Esophagus (tissue), 2 donors: ENCODE results near the gene PLEKHA5. TPM values are rescaled to one million over a fixed set of nuclear protein-coding genes. Genes with fewer than 3 reads are reported as not detected.

ENCODE experiments used
- H3K27ac ChIP-seq, 2 donors: one replicate each; pipeline ENCODE4 v1.5.1; 2013; ENCODE audit warnings: low read depth in 2 of 2, mild to moderate bottlenecking in 2 of 2, inconsistent platforms in 1 of 2, low read length in 1 of 2, moderate library complexity in 1 of 2
- H3K27me3 ChIP-seq, 2 donors: one replicate each; pipeline ENCODE4 v1.6.1; 2013; ENCODE audit warnings: low read length in 2 of 2, control low read depth in 1 of 2, mild to moderate bottlenecking in 1 of 2; ENCODE audit not compliant: insufficient read depth in 2 of 2, control insufficient read depth in 1 of 2
- H3K36me3 ChIP-seq, 2 donors: one replicate each; pipeline ENCODE4 v1.6.1; 2013; ENCODE audit warnings: low read length in 1 of 2; ENCODE audit not compliant: control insufficient read depth in 2 of 2, insufficient read depth in 2 of 2
- H3K4me1 ChIP-seq, 2 donors: one replicate each; pipeline ENCODE4 v1.6.1; 2013; ENCODE audit warnings: low read length in 1 of 2; ENCODE audit not compliant: control insufficient read depth in 2 of 2, insufficient read depth in 2 of 2
- H3K4me3 ChIP-seq, 2 donors: one replicate each; pipeline ENCODE4 v1.5.1; 2013; ENCODE audit warnings: low read length in 2 of 2, mild to moderate bottlenecking in 2 of 2, low read depth in 1 of 2, moderate library complexity in 1 of 2
- H3K9me3 ChIP-seq, 2 donors: one replicate each; pipeline ENCODE4 v1.6.1; 2013; ENCODE audit warnings: mild to moderate bottlenecking in 2 of 2, low read depth in 1 of 2, low read length in 1 of 2, moderate library complexity in 1 of 2; ENCODE audit not compliant: control insufficient read depth in 2 of 2, insufficient read depth in 1 of 2
- WGBS, 2 donors: extraction: QIAGEN DNeasy Blood & Tissue Kit; methylation state at CpG; one replicate each; pipeline ENCODE4 v1.1.7; 2013; 5-methylcytosine and 5-hydroxymethylcytosine counted together
- polyA plus RNA-seq, 2 donors: library from polyadenylated mRNA; stranded (reverse); fragments of 200-250 nt; gene quantifications; one replicate each; pipeline ENCODE4 v1.2.3, GENCODE V29; 2013
- donor health status: healthy with polysubstance abuse.
- donor health status: Bipolar disorder and iron deficiency.

PLEKHA5 gene
- polyA plus RNA-seq, 2 donors: 17.6 to 27.8 TPM

DNA sequence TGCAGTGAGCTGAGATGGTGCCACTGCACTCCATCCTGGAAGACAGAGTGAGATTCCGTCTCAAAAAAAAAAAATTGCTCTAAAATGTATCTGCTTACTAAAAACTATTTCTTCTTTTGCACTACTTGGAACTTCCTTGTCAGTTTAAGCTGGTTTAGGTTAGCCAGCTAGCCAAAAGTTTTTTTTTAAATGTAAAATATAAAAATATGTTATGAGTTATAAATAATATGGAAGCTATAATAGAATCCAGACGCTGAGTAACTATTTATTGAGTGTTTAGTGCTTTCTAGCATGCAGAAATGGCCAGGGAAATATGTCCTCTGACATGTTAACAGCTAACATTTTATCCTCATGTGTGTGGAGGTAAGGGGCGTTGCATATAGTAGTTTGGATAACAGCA is 85.6 kb downstream of the PLEKHA5 start:
- no peaks in the 10 kb centered on the region for H3K9me3 ChIP-seq
- H3K36me3 ChIP-seq: no peaks in the 10 kb centered on the region
- H3K27ac ChIP-seq: no peak overlapping the region
- no peaks in the 10 kb centered on the region for H3K27me3 ChIP-seq
- no peaks in the 10 kb centered on the region for H3K4me1 ChIP-seq
- no peak overlapping the region for H3K4me3 ChIP-seq
- 80 to 84% methylated on average over 3 of the region's 3 CpGs for WGBS, 2 donors

DNA sequence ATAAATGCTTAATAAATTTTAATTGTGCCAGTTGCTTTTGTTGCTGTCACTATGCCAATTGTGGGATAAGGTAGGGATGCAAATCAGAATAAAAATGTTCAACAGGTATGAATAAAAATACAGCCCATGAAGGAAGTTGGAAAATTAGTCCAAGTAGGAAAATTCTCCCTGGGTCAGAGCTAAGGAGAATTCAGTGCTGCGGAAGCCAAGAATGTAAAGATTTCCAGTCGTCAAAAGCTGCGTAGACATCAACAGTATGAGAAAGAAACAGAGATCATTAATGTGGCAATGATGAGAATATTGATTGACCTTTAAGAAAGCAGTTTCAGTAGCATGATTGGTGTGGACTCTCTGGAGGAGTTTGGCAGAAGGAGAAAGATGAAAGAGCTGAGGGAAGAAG is 87.9 kb downstream of the PLEKHA5 start:
- 61 to 75% methylated on average over 3 of the region's 3 CpGs for WGBS, 2 donors
- Histone ChIP-seq H3K4me3 (no peak overlapping the region), H3K9me3 (no peaks in the 10 kb centered on the region), H3K36me3 (no peaks in the 10 kb centered on the region), H3K27me3 (no peaks in the 10 kb centered on the region), H3K27ac (no peak overlapping the region), H3K4me1 (no peaks in the 10 kb centered on the region)

DNA sequence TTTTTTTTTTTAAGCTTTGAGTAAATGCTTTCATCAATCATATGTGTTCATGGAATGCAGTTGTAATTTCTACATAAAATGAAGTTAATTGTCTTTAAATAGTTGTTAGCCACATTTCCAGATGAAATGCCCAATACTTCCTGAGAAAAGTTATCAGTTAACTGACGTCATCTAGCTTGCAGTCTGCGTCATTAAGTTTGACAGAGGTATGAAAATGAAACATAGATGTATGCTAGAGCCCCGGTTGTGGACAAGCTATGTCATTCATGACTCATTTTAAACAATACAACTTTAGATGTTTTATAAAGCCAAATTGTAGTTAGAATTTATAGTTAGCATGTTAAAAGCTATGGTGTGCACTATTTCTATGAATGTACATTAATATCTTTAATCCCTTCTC is 90.7 kb downstream of the PLEKHA5 start:
- 49 to 65% methylated on average over 3 of the region's 3 CpGs for WGBS, 2 donors
- H3K27me3 ChIP-seq: no peaks in the 10 kb centered on the region
- H3K27ac ChIP-seq: no peak overlapping the region
- no peaks in the 10 kb centered on the region for H3K36me3 ChIP-seq
- H3K9me3 ChIP-seq: no peaks in the 10 kb centered on the region
- H3K4me3 ChIP-seq: no peak overlapping the region
- H3K4me1 ChIP-seq: no peaks in the 10 kb centered on the region

DNA sequence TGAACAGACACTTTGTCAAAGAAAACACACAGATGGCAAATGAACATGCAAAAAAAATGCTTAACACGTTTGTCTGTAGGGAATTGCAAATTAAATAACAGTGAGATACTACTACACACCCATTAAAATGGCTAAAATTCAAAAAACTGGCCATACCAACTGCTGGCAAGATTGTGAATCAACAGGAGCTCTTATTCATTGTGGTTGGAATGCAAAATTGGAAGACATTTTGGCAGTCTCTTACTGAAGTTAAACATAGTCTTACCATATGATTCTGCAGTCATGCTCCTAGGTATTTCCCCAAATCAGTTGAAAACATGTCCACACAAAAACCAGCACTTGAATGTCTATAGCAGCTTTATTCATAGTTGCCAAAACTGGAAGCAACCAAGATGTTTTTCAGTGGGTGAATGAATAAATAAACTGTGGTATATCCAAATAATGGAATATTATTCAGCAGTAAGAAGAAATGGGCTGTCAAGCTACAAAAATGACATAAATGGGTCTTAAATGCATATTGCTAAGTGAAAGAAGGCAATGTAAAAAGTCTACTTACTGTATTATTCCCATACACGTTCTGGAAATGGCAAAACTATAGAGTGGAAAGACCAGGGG is 91.4 kb downstream of the PLEKHA5 start:
- WGBS, 2 donors: 61 to 71% methylated on average over 2 of the region's 2 CpGs
- no peak overlapping the region for H3K4me3 ChIP-seq
- H3K36me3 ChIP-seq: no peaks in the 10 kb centered on the region
- no peaks in the 10 kb centered on the region for H3K27me3 ChIP-seq
- no peaks in the 10 kb centered on the region for H3K4me1 ChIP-seq
- no peaks in the 10 kb centered on the region for H3K9me3 ChIP-seq
- H3K27ac ChIP-seq: no peak overlapping the region

DNA sequence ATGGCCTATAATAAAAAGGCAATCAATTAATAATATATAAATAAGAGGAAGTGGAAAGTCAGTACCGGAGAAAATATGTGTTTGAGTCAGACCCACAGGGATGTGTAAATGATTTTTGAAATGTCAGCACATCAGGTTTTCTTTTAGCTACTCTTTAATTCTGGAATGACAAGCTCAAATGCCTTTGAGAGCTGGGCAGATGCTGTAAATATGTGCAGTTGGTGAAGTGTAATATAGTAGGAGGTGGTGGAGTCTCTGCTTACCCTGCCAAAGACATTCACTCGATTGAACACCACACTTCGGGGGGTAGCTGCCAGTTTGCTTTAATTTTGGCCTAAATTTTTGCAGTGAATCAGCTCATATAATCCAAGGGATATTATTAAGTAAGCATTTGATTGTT is 93.0 kb downstream of the PLEKHA5 start:
- Histone ChIP-seq H3K4me1 (no peaks in the 10 kb centered on the region), H3K27me3 (no peaks in the 10 kb centered on the region), H3K9me3 (no peaks in the 10 kb centered on the region), H3K4me3 (no peak overlapping the region), H3K36me3 (no peaks in the 10 kb centered on the region), H3K27ac (no peak overlapping the region)
- WGBS, 2 donors: 72 to 75% methylated on average over 3 of the region's 3 CpGs

DNA sequence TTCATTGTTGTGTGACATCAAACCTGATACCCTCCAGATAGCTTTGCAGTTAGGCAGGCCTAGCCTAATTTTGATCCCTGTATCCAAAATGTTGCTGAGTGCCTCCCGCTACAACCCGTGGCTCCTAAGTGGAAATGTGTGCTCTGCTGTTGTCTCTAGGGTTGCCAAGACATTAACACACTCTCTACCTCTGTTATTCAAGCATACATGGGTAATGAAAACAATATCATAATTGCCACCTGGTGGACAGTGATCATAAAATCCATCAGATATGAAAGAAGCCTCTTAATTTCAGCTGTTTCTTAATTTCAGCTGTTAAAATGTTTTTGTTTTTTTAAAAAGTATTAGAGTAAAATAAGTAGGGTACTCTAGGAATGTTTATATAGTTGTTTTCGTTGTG is 93.5 kb downstream of the PLEKHA5 start:
- peak overlapping the region in 1 of 2 donors; percentile 22 for H3K27ac ChIP-seq
- H3K4me3 ChIP-seq: no peak overlapping the region
- no peaks in the 10 kb centered on the region for H3K36me3 ChIP-seq
- H3K9me3 ChIP-seq: no peaks in the 10 kb centered on the region
- H3K27me3 ChIP-seq: no peaks in the 10 kb centered on the region
- 74 to 77% methylated on average over 3 of the region's 3 CpGs for WGBS, 2 donors
- no peaks in the 10 kb centered on the region for H3K4me1 ChIP-seq

DNA sequence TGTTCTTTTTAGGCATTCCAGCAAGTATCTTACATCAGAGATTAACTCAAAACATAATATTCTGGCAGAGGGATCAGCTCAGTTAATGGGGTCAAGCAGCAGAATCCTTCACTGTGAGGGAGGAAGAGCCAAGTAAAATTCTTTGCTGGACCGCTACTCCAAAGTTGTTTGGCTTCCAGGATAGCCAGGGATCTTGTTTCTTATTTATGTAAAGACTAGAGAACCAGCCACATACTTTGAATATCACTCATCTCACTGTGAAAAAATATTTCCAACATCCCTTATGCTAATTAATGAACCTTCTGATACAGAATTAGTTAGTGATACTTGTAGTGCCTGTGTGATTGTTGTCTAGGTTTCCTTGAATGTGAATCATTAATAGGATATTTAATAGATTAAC is 94.2 kb downstream of the PLEKHA5 start:
- whole genome bisulfite sequencing, 2 donors: 55 to 56% methylated on average over 1 of the region's 1 CpG
- Histone ChIP-seq H3K27ac (no peak overlapping the region), H3K4me3 (no peak overlapping the region)

DNA sequence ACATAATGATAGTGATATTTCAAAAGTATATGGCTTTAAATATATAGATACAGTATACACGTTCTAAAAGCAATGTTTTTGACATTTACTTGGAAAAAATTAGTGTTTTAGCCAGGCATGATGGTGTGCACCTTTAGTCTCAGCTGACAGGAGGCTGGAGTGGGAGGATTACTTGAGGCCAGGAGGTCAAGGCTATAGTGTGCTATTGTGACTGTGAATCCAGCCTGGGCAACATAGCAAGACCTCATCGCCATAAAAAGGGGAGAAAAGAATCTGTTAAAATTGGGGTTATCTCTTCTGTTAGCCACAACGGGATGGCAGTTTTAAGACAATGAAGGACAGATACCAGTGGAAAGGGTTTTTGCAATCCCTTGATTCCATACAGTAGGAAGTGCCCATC is 95.2 kb downstream of the PLEKHA5 start:
- no peak overlapping the region for H3K27ac ChIP-seq
- WGBS, 2 donors: 92 to 94% methylated on average over 3 of the region's 3 CpGs
- no peaks in the 10 kb centered on the region for H3K27me3 ChIP-seq
- H3K9me3 ChIP-seq: no peaks in the 10 kb centered on the region
- H3K36me3 ChIP-seq: no peaks in the 10 kb centered on the region
- H3K4me3 ChIP-seq: no peak overlapping the region
- H3K4me1 ChIP-seq: no peaks in the 10 kb centered on the region

More for the DNA sequence above, 94.2 kb downstream of the PLEKHA5 start:
- no peaks in the 10 kb centered on the region for H3K27me3 ChIP-seq
- H3K4me1 ChIP-seq: no peaks in the 10 kb centered on the region
- no peaks in the 10 kb centered on the region for H3K9me3 ChIP-seq
- no peaks in the 10 kb centered on the region for H3K36me3 ChIP-seq

DNA sequence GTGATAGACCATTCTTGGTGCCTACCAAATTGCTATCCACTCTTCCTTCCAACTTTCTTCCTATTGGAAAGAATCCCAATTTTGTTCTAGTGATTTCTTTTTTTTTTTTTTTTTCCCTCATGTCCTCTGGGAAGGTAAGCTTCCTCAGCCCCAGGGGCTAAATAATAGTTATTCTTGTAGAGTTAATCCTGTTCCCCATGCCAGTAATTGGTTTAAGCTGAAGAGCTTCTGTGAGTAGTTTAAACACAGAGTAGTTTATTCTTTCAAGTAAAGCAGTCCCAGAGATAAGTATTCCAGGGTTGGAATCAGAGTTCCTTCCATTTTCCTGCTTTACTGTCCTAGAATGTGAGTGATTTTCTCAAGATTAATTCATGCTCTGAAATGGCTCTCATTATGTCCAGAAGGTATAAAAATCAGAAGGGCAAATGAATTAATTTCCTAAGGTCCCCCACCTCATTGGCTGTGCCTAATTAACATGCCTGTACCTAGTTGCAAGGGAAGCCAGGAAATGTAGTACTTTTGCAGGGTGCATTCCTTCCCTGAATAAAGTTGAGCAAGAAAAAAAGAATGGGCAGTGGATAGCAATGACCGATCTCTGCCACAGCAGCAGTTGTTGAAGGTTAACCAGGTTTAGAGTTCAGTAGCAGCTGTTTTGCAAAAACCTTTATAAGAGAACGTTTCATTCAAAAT is 97.8 kb downstream of the PLEKHA5 start:
- Histone ChIP-seq H3K4me3 (no peak overlapping the region), H3K27me3 (no peaks in the 10 kb centered on the region), H3K27ac (no peak overlapping the region), H3K4me1 (no peaks in the 10 kb centered on the region), H3K9me3 (peaks cover 0 to 6% of the 10 kb centered on the region in 2 donors), H3K36me3 (no peaks in the 10 kb centered on the region)
- WGBS, 2 donors: 54 to 74% methylated on average over 2 of the region's 2 CpGs

DNA sequence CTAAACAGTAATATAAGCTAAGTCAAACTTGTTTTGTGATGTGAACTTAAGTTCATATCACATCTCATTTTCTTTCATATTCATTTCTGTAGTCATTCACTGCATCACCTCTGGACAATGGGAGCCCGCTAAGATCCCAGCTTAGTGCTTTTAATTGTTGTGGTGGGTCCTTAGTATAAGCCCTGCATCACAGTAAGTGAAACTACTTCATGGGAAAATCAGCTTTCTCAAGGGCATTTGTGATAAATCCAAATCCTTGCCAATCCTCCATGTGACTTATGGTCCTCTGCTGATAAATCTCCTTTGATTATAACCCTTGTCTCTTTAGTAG is 98.3 kb downstream of the PLEKHA5 start:
- no peaks in the 10 kb centered on the region for H3K27me3 ChIP-seq
- no peak overlapping the region for H3K27ac ChIP-seq
- WGBS, 2 donors: 94 to 96% methylated on average over 1 of the region's 1 CpG
- no peak overlapping the region for H3K4me3 ChIP-seq
- H3K36me3 ChIP-seq: no peaks in the 10 kb centered on the region
- H3K4me1 ChIP-seq: no peaks in the 10 kb centered on the region
- H3K9me3 ChIP-seq: peaks cover 0 to 6% of the 10 kb centered on the region in 2 donors
